Upper lobe of left lung (tissue), 6 donors: ENCODE measurements around the gene HLA-DPB1. TPM values are rescaled to one million over a fixed set of nuclear protein-coding genes. Genes with fewer than 3 reads are reported as not detected.

Experiments
- ATAC-seq, 2 donors: fragments of 200-7000 bp; cut with Tn5 transposase; one replicate each; pipeline ENCODE4 v1.9.1; 2022; ENCODE audit warnings: mild to moderate bottlenecking in 2 of 2, moderate library complexity in 2 of 2; ENCODE audit not compliant: low FRiP score in 2 of 2
- DNase-seq, 2 donors: peaks; one replicate each; pipeline ENCODE4 v3.0.0-alpha.2; 2019 to 2020
- H3K27ac ChIP-seq, 4 donors: fragments of 200-600 bp; sonication (generic); one replicate each; pipeline ENCODE4 v1.5.1; 2016 to 2019
- H3K27me3 ChIP-seq, 4 donors: fragments of 200-600 bp; sonication (generic); one replicate each; pipeline ENCODE4 v1.5.1; 2017 to 2019
- H3K36me3 ChIP-seq, 4 donors: fragments of 200-600 bp; sonication (generic); one replicate each; pipeline ENCODE4 v1.5.1; 2016 to 2019
- H3K4me1 ChIP-seq, 4 donors: fragments of 200-600 bp; sonication (generic); one replicate each; pipeline ENCODE4 v1.5.1; 2018 to 2019
- H3K4me3 ChIP-seq, 4 donors: fragments of 200-600 bp; sonication (generic); one replicate each; pipeline ENCODE4 v1.5.1; 2017 to 2019; ENCODE audit warnings: mild to moderate bottlenecking in 2 of 4, moderate library complexity in 1 of 4
- H3K9me3 ChIP-seq, 4 donors: fragments of 200-600 bp; sonication (generic); one replicate each; pipeline ENCODE4 v1.5.1; 2018 to 2019
- CTCF ChIP-seq, 6 experiments: fragments of 450-650 bp in 4 of 6; fragments of 200-600 bp in 2 of 6; sonication (generic) in 2 of 6; IDR thresholded peaks; one replicate each; pipeline ENCODE4 v1.5.1; 2016 to 2019; ENCODE audit warnings: antibody characterized with exemption in 6 of 6
- EP300 ChIP-seq, 4 donors: sonication (generic); formaldehyde crosslinking; IDR thresholded peaks; one replicate each; pipeline ENCODE4 v1.5.1; 2017; ENCODE audit warnings: antibody characterized with exemption in 4 of 4, control low read depth in 2 of 4
- POLR2A ChIP-seq, 4 donors: fragments of 450-650 bp; IDR thresholded peaks; one replicate each; pipeline ENCODE4 v1.5.1; 2016 to 2017; ENCODE audit warnings: antibody characterized with exemption in 4 of 4, mild to moderate bottlenecking in 2 of 4
- POLR2AphosphoS5 ChIP-seq, 2 donors: sonication (generic); formaldehyde crosslinking; IDR thresholded peaks; one replicate each; pipeline ENCODE4 v1.5.1; 2017; ENCODE audit warnings: antibody characterized with exemption in 2 of 2
- WGBS, 2 donors: methylation state at CpG; one replicate each; pipeline ENCODE4 v1.1.5; 2017 to 2018; 5-methylcytosine and 5-hydroxymethylcytosine counted together
- total RNA-seq, 6 donors: library from RNA; depleted of rRNA in 4 of 6; stranded (reverse); fragments of >200 nt in 4 of 6; gene quantifications; one replicate each; pipeline versions ENCODE4 v1.1.0 to v1.2.1, GENCODE V29; 2016 to 2021
- donor health status: DM: no; HTN: no; CAD: no; lungs with moderate emphysema.
- donor health status: DM: no; HTN: yes; CAD: no; lungs with severe emphysema.

The HLA-DPB1 gene
- total RNA-seq, 6 donors from 2014 or later = 194 to 697 (median 373) TPM

GRCh38 chr6:33128318-33128717 is 52.5 kb downstream of the HLA-DPB1 start:
- WGBS, 2 donors = 76 to 81% methylated on average over 3 of the region's 3 CpGs
- no peaks in the 10 kb centered on the region for H3K4me1 ChIP-seq
- H3K9me3 ChIP-seq = peaks cover 0 to 8% (median 5%) of the 10 kb centered on the region in 4 donors
- no peaks in the 10 kb centered on the region for H3K36me3 ChIP-seq
- H3K27me3 ChIP-seq = no peaks in the 10 kb centered on the region
- no peak for DNase-seq
- H3K4me3 ChIP-seq = no peak overlapping the region
- TF ChIP-seq EP300 (IDR thresholded peaks at IDR 0.05) = no peak
- no peak for ATAC-seq
- H3K27ac ChIP-seq = no peak overlapping the region

- no peak for DNase-seq
- ATAC-seq = no peak
- WGBS, 2 donors = 59 to 63% methylated on average over 8 of the region's 8 CpGs
Measured at GRCh38 chr6:33132081-33132524, 56.3 kb downstream of the HLA-DPB1 start.

GRCh38 chr6:33136310-33136900 is 60.6 kb downstream of the HLA-DPB1 start:
- no peak overlapping the region for H3K27ac ChIP-seq
- TF ChIP-seq CTCF (IDR thresholded peaks at IDR 0.05) = no peak
- no peak for TF ChIP-seq POLR2AphosphoS5 (IDR thresholded peaks at IDR 0.05)
- no peak for TF ChIP-seq POLR2A (IDR thresholded peaks at IDR 0.05)
- TF ChIP-seq EP300 (IDR thresholded peaks at IDR 0.05) = no peak
- no peak for ATAC-seq
- no peaks in the 10 kb centered on the region for H3K4me1 ChIP-seq
- no peak for DNase-seq
- H3K36me3 ChIP-seq = no peaks in the 10 kb centered on the region
- 48 to 68% methylated on average over 4 of the region's 4 CpGs for WGBS, 2 donors
- no peaks in the 10 kb centered on the region for H3K9me3 ChIP-seq
- no peak overlapping the region for H3K4me3 ChIP-seq
- H3K27me3 ChIP-seq = no peaks in the 10 kb centered on the region

More at GRCh38 chr6:33132081-33132524, 56.3 kb downstream of the HLA-DPB1 start:
- Histone ChIP-seq H3K9me3 (no peaks in the 10 kb centered on the region), H3K4me3 (no peak overlapping the region), H3K4me1 (no peaks in the 10 kb centered on the region), H3K36me3 (no peaks in the 10 kb centered on the region), H3K27ac (no peak overlapping the region), H3K27me3 (no peaks in the 10 kb centered on the region)
- no peak for TF ChIP-seq POLR2AphosphoS5 (IDR thresholded peaks at IDR 0.05)
- peak in 1 of 4 donors; percentile 17 for TF ChIP-seq POLR2A (IDR thresholded peaks at IDR 0.05)

Other genes with a start within 250 kb of the HLA-DPB1 start
- 100 to 1,000 TPM in 2 of 6 donors, 10 to 100 TPM in 4; 17.6 to 266 (median 62.1) TPM for gene TAP2, start 237.3 kb upstream of the HLA-DPB1 start, total RNA-seq
- 100 to 1,000 TPM in 1 of 6 donors, 10 to 100 TPM in 5; 48.2 to 110 (median 71.7) TPM for gene PSMB8, start 231.9 kb upstream of the HLA-DPB1 start, total RNA-seq
- gene TAP1, start 222.3 kb upstream of the HLA-DPB1 start, total RNA-seq = 10 to 100 TPM; 56.9 to 87.0 (median 69.8) TPM
- 10 to 100 TPM; 34.4 to 85.9 (median 45.5) TPM for gene PSMB9, start 221.8 kb upstream of the HLA-DPB1 start, total RNA-seq
- 100 to 1,000 TPM in 3 of 6 donors, 10 to 100 TPM in 3; 35.6 to 233 (median 80.6) TPM for gene HLA-DMB, start 135.0 kb upstream of the HLA-DPB1 start, total RNA-seq
- 100 to 1,000 TPM in 4 of 6 donors, 10 to 100 TPM in 2; 83.7 to 271 (median 134) TPM for gene HLA-DMA, start 122.9 kb upstream of the HLA-DPB1 start, total RNA-seq
- 100 to 1,000 TPM; 144 to 388 (median 183) TPM for gene BRD2, start 107.4 kb upstream of the HLA-DPB1 start, total RNA-seq
- gene HLA-DOA, start 66.4 kb upstream of the HLA-DPB1 start, total RNA-seq = 10 to 100 TPM in 5 of 6 donors, 1 to 10 TPM in 1; 9.4 to 56.8 (median 30.5) TPM
- 100 to 1,000 TPM; 109 to 674 (median 399) TPM for gene HLA-DPA1, start 2.3 kb upstream of the HLA-DPB1 start, total RNA-seq
- 1 to 10 TPM in 2 of 6 donors, under 1 TPM in 4; 0.20 to 2.1 (median 0.74) TPM for gene COL11A2, start 116.5 kb downstream of the HLA-DPB1 start, total RNA-seq
- gene RXRB, start 124.7 kb downstream of the HLA-DPB1 start, total RNA-seq = 10 to 100 TPM; 19.3 to 67.1 (median 48.4) TPM
- gene SLC39A7, start 124.9 kb downstream of the HLA-DPB1 start, total RNA-seq = 100 to 1,000 TPM in 2 of 6 donors, 10 to 100 TPM in 4; 37.7 to 104 (median 86.7) TPM
- gene HSD17B8, start 128.7 kb downstream of the HLA-DPB1 start, total RNA-seq = 10 to 100 TPM in 5 of 6 donors, 1 to 10 TPM in 1; 8.2 to 39.3 (median 28.7) TPM
- 10 to 100 TPM; 17.9 to 50.6 (median 40.4) TPM for gene RING1, start 132.5 kb downstream of the HLA-DPB1 start, total RNA-seq
- 100 to 1,000 TPM in 1 of 6 donors, 10 to 100 TPM in 5; 30.1 to 170 (median 45.8) TPM for gene VPS52, start 195.9 kb downstream of the HLA-DPB1 start, total RNA-seq
- gene RPS18, start 196.1 kb downstream of the HLA-DPB1 start, total RNA-seq = 1,000 to 10,000 TPM in 4 of 6 donors, 100 to 1,000 TPM in 2; 535 to 2,038 (median 1,627) TPM
- gene B3GALT4, start 201.1 kb downstream of the HLA-DPB1 start, total RNA-seq = 10 to 100 TPM; 20.1 to 29.7 (median 23.2) TPM
- gene WDR46, start 213.2 kb downstream of the HLA-DPB1 start, total RNA-seq = 10 to 100 TPM; 21.1 to 50.3 (median 41.7) TPM
- gene PFDN6, start 213.6 kb downstream of the HLA-DPB1 start, total RNA-seq = 10 to 100 TPM; 13.8 to 42.9 (median 30.7) TPM
- 100 to 1,000 TPM in 2 of 6 donors, 10 to 100 TPM in 4; 56.5 to 149 (median 77.9) TPM for gene RGL2, start 223.0 kb downstream of the HLA-DPB1 start, total RNA-seq
- 100 to 1,000 TPM; 131 to 310 (median 221) TPM for gene TAPBP, start 238.1 kb downstream of the HLA-DPB1 start, total RNA-seq
- gene ZBTB22, start 241.8 kb downstream of the HLA-DPB1 start, total RNA-seq = 10 to 100 TPM; 24.2 to 32.5 (median 28.2) TPM
- gene DAXX, start 247.0 kb downstream of the HLA-DPB1 start, total RNA-seq = 10 to 100 TPM; 29.3 to 57.6 (median 43.5) TPM